HepG2 (cell line): Measurements from ENCODE around the gene PPP2R5D. TPM values are rescaled to one million over a fixed set of nuclear protein-coding genes. Genes with fewer than 3 reads are reported as not detected.

ENCODE experiments used
- AHR ChIP-seq: IDR thresholded peaks from 2 replicates; pipeline ENCODE4 v1.6.1; 2018; ENCODE audit warnings: missing genetic modification reagents, missing compliant biosample characterization
- CAMTA2 ChIP-seq: sonication (generic); formaldehyde crosslinking; IDR thresholded peaks from 2 replicates; pipeline ENCODE4 v1.4.0; 2020; ENCODE audit warnings: mild to moderate bottlenecking, missing genetic modification reagents, borderline replicate concordance
- CEBPB ChIP-seq: IDR thresholded peaks from 2 replicates; pipeline ENCODE4 v1.6.1; 2011; ENCODE audit warnings: low read depth, low read length, improper control_type of control experiment, borderline replicate concordance
- CHD4 ChIP-seq: fragments of 200-600 bp; sonication (generic); IDR thresholded peaks from 2 replicates; pipeline ENCODE4 v1.7.0; 2017; ENCODE audit warnings: mild to moderate bottlenecking, low read length, borderline replicate concordance
- FOSL2 ChIP-seq: sonication (generic); formaldehyde crosslinking; IDR thresholded peaks from 2 replicates; pipeline ENCODE4 v1.4.0; 2020; ENCODE audit warnings: missing genetic modification reagents
- KDM5B ChIP-seq: sonication (generic); formaldehyde crosslinking; IDR thresholded peaks from 2 replicates; pipeline ENCODE4 v1.4.0; 2020; ENCODE audit warnings: missing genetic modification reagents, mild to moderate bottlenecking, borderline replicate concordance
- KLF11 ChIP-seq: IDR thresholded peaks from 2 replicates; pipeline ENCODE4 v1.6.1; 2016; ENCODE audit warnings: missing compliant biosample characterization
- KLF15 ChIP-seq: sonication (generic); formaldehyde crosslinking; IDR thresholded peaks from 2 replicates; pipeline ENCODE4 v1.8.1; 2023; ENCODE audit warnings: borderline replicate concordance, mild to moderate bottlenecking, inconsistent platforms, missing genetic modification reagents, mixed read lengths
- MXI1 ChIP-seq: IDR thresholded peaks from 3 replicates; pipeline ENCODE4 v1.6.1; 2012; ENCODE audit warnings: low read depth, low read length, inconsistent platforms, borderline replicate concordance
- NFIB ChIP-seq: sonication (generic); formaldehyde crosslinking; IDR thresholded peaks from 2 replicates; pipeline ENCODE4 v1.9.0; 2021; ENCODE audit warnings: missing genetic modification reagents, mild to moderate bottlenecking, borderline replicate concordance
- RARG ChIP-seq: sonication (generic); formaldehyde crosslinking; IDR thresholded peaks from 2 replicates; pipeline ENCODE4 v1.4.0; 2020; ENCODE audit warnings: low read depth, mild to moderate bottlenecking, missing genetic modification reagents
- SOX5 ChIP-seq: IDR thresholded peaks from 2 replicates; pipeline ENCODE4 v1.6.1; 2016; ENCODE audit warnings: borderline replicate concordance
- ZKSCAN5 ChIP-seq: sonication (generic); formaldehyde crosslinking; IDR thresholded peaks from 2 replicates; pipeline ENCODE4 v1.5.1; 2020; ENCODE audit warnings: mild to moderate bottlenecking, missing genetic modification reagents
- ZNF335 ChIP-seq: sonication (generic); formaldehyde crosslinking; IDR thresholded peaks from 2 replicates; pipeline ENCODE4 v1.4.0; 2020; ENCODE audit warnings: missing genetic modification reagents
- ZNF605 ChIP-seq: sonication (generic); formaldehyde crosslinking; IDR thresholded peaks from 2 replicates; pipeline ENCODE4 v1.8.0; 2022; ENCODE audit warnings: mild to moderate bottlenecking, missing genetic modification reagents
- ZNF674 ChIP-seq: sonication (generic); formaldehyde crosslinking; IDR thresholded peaks from 2 replicates; pipeline ENCODE4 v1.5.0; 2020; ENCODE audit warnings: low read depth, mild to moderate bottlenecking, missing genetic modification reagents
- polyA plus RNA-seq, 8 experiments: library from polyadenylated mRNA; depleted of rRNA in 3 of 8; stranded (reverse) in 7 of 8; unstranded in 1 of 8; fragments of >200 nt; fragmentation: Illumina TruSeq in 4 of 8; extraction: Trizol in 4 of 8; gene quantifications; 2 replicates each; pipeline versions ENCODE4 v1.2.1 to v1.2.3, GENCODE V29; 2011 to 2016; ENCODE audit warnings: low read depth in 4 of 8, missing spikeins in 1 of 8, mixed read lengths in 1 of 8; ENCODE audit not compliant: insufficient read depth in 1 of 8
- total RNA-seq, 5 experiments: library from RNA; depleted of rRNA; stranded (reverse); fragments of >200 nt; fragmentation: Illumina TruSeq; extraction: Trizol; gene quantifications; 2 replicates each; pipeline ENCODE4 v1.2.3, GENCODE V29; 2016; ENCODE audit warnings: low read depth in 1 of 5
- TF ChIP-seq, protein P1 (sequence below): sonication (generic); formaldehyde crosslinking; IDR thresholded peaks from 2 replicates; pipeline ENCODE4 v1.8.1; 2022; ENCODE audit warnings: mild to moderate bottlenecking, missing genetic modification reagents
- TF ChIP-seq, protein P2 (sequence below): sonication (generic); formaldehyde crosslinking; IDR thresholded peaks from 2 replicates; pipeline ENCODE4 v1.5.0; 2020; ENCODE audit warnings: mild to moderate bottlenecking, missing genetic modification reagents
- TF ChIP-seq, protein P3 (sequence below): sonication (generic); formaldehyde crosslinking; IDR thresholded peaks from 2 replicates; pipeline ENCODE4 v1.5.1; 2020; ENCODE audit warnings: missing genetic modification reagents, mild to moderate bottlenecking, borderline replicate concordance
- TF ChIP-seq, protein P4 (sequence below): sonication (generic); formaldehyde crosslinking; IDR thresholded peaks from 2 replicates; pipeline ENCODE4 v1.4.0; 2020; ENCODE audit warnings: low read depth, mild to moderate bottlenecking, missing genetic modification reagents
- TF ChIP-seq, protein P5 (sequence below): IDR thresholded peaks from 2 replicates; pipeline ENCODE4 v1.6.1; 2018; ENCODE audit warnings: missing genetic modification reagents, mild to moderate bottlenecking, missing compliant biosample characterization

Gene PPP2R5D
- total and polyA plus RNA-seq, 2 of the 13 experiments (the other 11 are each of a cell fraction or from before 2014, with no cell fraction given), result 53.7 to 60.4 TPM

DNA sequence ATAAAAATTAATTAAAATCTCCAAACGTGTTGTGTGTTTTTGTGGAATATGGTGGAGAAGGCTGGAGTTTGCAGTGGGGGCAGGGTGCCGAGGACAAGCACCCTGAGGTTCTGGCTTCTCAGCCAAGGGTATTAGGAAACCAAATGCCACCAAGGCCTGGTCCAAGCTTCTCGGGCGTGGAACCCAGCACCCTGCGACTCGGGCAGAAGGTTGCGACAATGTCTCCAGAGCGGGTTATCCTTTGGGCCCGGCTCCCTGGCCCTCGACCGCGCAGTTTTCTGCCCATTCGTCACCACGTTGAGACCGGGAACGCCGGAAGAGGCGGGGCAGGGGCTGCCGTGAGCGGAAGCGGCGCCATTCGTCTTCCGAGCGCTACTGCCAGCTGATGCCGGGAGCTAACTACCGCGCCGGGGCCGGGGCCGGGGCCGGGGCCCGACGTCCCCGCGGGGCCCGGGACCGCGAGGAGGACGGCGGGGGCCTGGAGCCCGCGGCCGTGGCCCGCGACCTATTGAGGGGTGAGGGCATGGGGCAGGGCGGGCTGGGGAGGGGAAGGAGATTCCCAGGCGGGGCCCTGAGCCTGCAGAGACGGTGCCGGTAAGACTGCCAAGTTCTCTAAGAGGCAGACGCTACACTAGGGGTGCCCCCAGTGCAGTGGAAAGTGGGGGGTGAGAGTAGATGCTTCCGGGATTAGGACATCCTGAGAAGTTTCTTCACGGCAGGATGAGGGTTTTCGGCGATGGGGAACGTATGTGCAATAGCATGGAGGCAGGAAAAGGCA is 37.1 kb downstream of the PPP2R5D start, which contains the start of gene RRP36 (continued):
- TF ChIP-seq KLF15 (CRISPR knock-in tag) (peak; percentile 54; the same call in 1 of the 2 replicates), FOSL2 (CRISPR knock-in tag) (no peak), KDM5B (CRISPR knock-in tag) (peak; percentile 90), SOX5 (CRISPR knock-in tag) (0 out of 2 replicates have a peak, but pooled peaks have one; percentile 18), ZNF605 (CRISPR knock-in tag) (0 out of 2 replicates have a peak, but pooled peaks have one; percentile 60), CHD4 (no peak), AHR (peak; percentile 63; the same call in 1 of the 2 replicates), ZNF335 (no peak), ZKSCAN5 (no peak), CAMTA2 (CRISPR knock-in tag) (peak; percentile 90), ZNF674 (CRISPR knock-in tag) (no peak), CEBPB (no peak; the same call in 1 of the 2 replicates), RARG (CRISPR knock-in tag) (no peak), NFIB (CRISPR knock-in tag) (no peak), MXI1 (peak; percentile 86; the same call in 1 of the 3 replicates), KLF11 (CRISPR knock-in tag) (peak; percentile 88)
- TF ChIP-seq, protein P1, sequence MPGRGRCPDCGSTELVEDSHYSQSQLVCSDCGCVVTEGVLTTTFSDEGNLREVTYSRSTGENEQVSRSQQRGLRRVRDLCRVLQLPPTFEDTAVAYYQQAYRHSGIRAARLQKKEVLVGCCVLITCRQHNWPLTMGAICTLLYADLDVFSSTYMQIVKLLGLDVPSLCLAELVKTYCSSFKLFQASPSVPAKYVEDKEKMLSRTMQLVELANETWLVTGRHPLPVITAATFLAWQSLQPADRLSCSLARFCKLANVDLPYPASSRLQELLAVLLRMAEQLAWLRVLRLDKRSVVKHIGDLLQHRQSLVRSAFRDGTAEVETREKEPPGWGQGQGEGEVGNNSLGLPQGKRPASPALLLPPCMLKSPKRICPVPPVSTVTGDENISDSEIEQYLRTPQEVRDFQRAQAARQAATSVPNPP (CRISPR knock-in tag), result no peak
- TF ChIP-seq, protein P2, sequence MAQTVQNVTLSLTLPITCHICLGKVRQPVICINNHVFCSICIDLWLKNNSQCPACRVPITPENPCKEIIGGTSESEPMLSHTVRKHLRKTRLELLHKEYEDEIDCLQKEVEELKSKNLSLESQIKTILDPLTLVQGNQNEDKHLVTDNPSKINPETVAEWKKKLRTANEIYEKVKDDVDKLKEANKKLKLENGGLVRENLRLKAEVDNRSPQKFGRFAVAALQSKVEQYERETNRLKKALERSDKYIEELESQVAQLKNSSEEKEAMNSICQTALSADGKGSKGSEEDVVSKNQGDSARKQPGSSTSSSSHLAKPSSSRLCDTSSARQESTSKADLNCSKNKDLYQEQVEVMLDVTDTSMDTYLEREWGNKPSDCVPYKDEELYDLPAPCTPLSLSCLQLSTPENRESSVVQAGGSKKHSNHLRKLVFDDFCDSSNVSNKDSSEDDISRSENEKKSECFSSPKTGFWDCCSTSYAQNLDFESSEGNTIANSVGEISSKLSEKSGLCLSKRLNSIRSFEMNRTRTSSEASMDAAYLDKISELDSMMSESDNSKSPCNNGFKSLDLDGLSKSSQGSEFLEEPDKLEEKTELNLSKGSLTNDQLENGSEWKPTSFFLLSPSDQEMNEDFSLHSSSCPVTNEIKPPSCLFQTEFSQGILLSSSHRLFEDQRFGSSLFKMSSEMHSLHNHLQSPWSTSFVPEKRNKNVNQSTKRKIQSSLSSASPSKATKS (CRISPR knock-in tag), result no peak
- TF ChIP-seq, protein P3, sequence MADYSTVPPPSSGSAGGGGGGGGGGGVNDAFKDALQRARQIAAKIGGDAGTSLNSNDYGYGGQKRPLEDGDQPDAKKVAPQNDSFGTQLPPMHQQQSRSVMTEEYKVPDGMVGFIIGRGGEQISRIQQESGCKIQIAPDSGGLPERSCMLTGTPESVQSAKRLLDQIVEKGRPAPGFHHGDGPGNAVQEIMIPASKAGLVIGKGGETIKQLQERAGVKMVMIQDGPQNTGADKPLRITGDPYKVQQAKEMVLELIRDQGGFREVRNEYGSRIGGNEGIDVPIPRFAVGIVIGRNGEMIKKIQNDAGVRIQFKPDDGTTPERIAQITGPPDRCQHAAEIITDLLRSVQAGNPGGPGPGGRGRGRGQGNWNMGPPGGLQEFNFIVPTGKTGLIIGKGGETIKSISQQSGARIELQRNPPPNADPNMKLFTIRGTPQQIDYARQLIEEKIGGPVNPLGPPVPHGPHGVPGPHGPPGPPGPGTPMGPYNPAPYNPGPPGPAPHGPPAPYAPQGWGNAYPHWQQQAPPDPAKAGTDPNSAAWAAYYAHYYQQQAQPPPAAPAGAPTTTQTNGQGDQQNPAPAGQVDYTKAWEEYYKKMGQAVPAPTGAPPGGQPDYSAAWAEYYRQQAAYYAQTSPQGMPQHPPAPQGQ, result no peak
- TF ChIP-seq, protein P4, sequence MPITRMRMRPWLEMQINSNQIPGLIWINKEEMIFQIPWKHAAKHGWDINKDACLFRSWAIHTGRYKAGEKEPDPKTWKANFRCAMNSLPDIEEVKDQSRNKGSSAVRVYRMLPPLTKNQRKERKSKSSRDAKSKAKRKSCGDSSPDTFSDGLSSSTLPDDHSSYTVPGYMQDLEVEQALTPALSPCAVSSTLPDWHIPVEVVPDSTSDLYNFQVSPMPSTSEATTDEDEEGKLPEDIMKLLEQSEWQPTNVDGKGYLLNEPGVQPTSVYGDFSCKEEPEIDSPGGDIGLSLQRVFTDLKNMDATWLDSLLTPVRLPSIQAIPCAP, result no peak
- TF ChIP-seq, protein P5, sequence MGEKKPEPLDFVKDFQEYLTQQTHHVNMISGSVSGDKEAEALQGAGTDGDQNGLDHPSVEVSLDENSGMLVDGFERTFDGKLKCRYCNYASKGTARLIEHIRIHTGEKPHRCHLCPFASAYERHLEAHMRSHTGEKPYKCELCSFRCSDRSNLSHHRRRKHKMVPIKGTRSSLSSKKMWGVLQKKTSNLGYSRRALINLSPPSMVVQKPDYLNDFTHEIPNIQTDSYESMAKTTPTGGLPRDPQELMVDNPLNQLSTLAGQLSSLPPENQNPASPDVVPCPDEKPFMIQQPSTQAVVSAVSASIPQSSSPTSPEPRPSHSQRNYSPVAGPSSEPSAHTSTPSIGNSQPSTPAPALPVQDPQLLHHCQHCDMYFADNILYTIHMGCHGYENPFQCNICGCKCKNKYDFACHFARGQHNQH (CRISPR knock-in tag), result no peak
